Measurements from ENCODE around the gene RAP1GAP.

RAP1GAP gene

DNA sequence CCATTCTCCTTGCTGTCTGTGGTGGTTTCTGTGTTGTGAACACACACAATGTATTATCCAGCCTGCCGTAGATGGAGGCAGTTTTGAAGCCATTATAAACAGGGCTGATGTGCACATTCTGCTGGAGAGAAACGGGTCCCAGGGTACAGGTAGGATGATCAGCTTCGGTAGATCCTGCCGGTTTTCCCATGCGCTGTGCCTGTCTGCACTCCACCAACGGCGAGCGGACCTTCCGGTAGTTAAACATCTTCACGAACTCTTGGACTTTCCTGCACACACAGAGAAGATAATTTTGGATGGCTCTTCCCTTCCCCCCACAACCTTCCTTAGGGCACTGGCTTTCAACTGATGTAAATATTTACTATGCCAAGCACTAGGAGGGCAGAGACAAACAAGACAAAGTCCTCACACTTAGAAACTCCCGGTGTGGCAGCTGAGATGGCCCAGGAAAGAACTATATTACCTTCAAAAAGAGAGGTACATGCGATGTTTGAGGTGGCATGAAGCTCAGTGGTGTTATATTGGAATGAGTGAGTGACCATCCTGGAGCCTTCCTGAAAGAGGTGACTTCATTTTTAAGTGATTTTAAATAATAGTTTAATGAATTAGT, 118.2 kb downstream of the RAP1GAP start:
- H3K4me2 ChIP-seq (ENCODE audit: insufficient read depth, low read length) = no peak overlapping the region
- H3K36me3 ChIP-seq (ENCODE audit: insufficient read depth, low read length) = no peaks in the 10 kb centered on the region
- H4K20me1 ChIP-seq (ENCODE audit: insufficient read depth, low read length) = no peaks in the 10 kb centered on the region
- no peak overlapping the region for H3K27ac ChIP-seq (ENCODE audit: low read length)
- DNase-seq = no peak
- TF ChIP-seq, protein P1, sequence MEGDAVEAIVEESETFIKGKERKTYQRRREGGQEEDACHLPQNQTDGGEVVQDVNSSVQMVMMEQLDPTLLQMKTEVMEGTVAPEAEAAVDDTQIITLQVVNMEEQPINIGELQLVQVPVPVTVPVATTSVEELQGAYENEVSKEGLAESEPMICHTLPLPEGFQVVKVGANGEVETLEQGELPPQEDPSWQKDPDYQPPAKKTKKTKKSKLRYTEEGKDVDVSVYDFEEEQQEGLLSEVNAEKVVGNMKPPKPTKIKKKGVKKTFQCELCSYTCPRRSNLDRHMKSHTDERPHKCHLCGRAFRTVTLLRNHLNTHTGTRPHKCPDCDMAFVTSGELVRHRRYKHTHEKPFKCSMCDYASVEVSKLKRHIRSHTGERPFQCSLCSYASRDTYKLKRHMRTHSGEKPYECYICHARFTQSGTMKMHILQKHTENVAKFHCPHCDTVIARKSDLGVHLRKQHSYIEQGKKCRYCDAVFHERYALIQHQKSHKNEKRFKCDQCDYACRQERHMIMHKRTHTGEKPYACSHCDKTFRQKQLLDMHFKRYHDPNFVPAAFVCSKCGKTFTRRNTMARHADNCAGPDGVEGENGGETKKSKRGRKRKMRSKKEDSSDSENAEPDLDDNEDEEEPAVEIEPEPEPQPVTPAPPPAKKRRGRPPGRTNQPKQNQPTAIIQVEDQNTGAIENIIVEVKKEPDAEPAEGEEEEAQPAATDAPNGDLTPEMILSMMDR (IDR thresholded peaks at IDR 0.05; ENCODE audit: borderline replicate concordance, extremely low read depth, low read length, poor library complexity, severe bottlenecking) = no peak
- no peak for TF ChIP-seq EZH2 (IDR thresholded peaks at IDR 0.05; ENCODE audit: borderline replicate concordance, low read depth, low read length, severe bottlenecking)
- no peaks in the 10 kb centered on the region for H3K79me2 ChIP-seq (ENCODE audit: insufficient read depth, low read length)
- peaks cover 6% of the 10 kb centered on the region for H3K27me3 ChIP-seq (ENCODE audit: insufficient read depth, low read length, poor library complexity)
- H3K4me3 ChIP-seq (ENCODE audit: low read depth in 1 of 2, low read length in 2 of 2) = no peak overlapping the region
- no peak overlapping the region for H3K9ac ChIP-seq (ENCODE audit: low read depth, low read length)
- no peak for ATAC-seq (ENCODE audit: insufficient read depth, low read depth)
- no peaks in the 10 kb centered on the region for H3K9me3 ChIP-seq (ENCODE audit: insufficient read depth, low read length, severe bottlenecking)
- H2AFZ ChIP-seq (ENCODE audit: low read depth, low read length) = no peak overlapping the region
- no peaks in the 10 kb centered on the region for H3K4me1 ChIP-seq (ENCODE audit: insufficient read depth, low read length)

DNA sequence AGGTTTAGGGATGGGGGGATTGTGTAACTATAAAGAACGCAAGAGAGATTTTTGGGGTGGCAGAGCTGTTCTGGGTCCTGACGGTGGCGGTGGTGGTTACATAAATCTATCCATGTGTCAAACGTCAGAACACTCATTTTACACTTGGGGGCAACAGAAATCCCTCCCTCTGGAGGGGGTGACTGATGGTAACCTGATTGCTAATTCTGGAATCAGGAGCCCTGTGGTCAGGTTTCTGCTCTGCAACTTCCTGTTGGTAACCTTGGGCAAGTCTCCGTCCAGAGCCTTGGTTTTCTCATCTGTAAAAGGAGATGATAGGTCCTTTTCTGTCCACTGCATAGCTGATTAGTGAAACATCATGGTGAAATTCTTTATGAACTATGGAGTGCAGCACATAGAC, 119.1 kb downstream of the RAP1GAP start:
- TF ChIP-seq, protein P1 (IDR thresholded peaks at IDR 0.05; ENCODE audit: borderline replicate concordance, extremely low read depth, low read length, poor library complexity, severe bottlenecking) = no peak
- no peak for TF ChIP-seq EZH2 (IDR thresholded peaks at IDR 0.05; ENCODE audit: borderline replicate concordance, low read depth, low read length, severe bottlenecking)
- Histone ChIP-seq H2AFZ (ENCODE audit: low read depth, low read length) (no peak overlapping the region), H3K79me2 (ENCODE audit: insufficient read depth, low read length) (no peaks in the 10 kb centered on the region), H4K20me1 (ENCODE audit: insufficient read depth, low read length) (no peaks in the 10 kb centered on the region), H3K36me3 (ENCODE audit: insufficient read depth, low read length) (no peaks in the 10 kb centered on the region), H3K9ac (ENCODE audit: low read depth, low read length) (no peak overlapping the region), H3K4me3 (ENCODE audit: low read depth in 1 of 2, low read length in 2 of 2) (no peak overlapping the region), H3K27me3 (ENCODE audit: insufficient read depth, low read length, poor library complexity) (peaks cover 6% of the 10 kb centered on the region), H3K4me1 (ENCODE audit: insufficient read depth, low read length) (no peaks in the 10 kb centered on the region), H3K4me2 (ENCODE audit: insufficient read depth, low read length) (no peak overlapping the region), H3K9me3 (ENCODE audit: insufficient read depth, low read length, severe bottlenecking) (no peaks in the 10 kb centered on the region), H3K27ac (ENCODE audit: low read length) (no peak overlapping the region)
- no peak for DNase-seq
- ATAC-seq (ENCODE audit: insufficient read depth, low read depth) = no peak

DNA sequence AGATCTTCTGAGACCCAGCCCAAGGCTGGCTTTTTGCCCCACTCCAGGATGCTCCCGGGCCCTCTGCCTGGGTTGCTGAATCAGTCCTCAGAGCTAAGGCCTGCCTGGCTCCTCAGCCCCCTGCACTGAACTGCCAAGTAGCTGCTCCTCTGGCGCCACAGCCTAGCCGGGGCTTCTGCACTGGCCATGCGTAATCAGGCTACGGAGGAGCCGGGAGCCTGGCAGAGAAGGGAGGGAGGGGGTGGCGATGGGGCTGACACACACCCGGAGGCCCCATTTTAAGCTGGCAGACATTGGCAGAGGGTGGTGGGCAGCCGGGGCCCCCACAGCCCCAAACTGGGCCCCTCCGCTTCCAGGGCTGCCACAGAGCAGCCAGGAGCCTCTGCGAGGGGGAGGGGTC, 121.3 kb downstream of the RAP1GAP start:
- H3K79me2 ChIP-seq (ENCODE audit: insufficient read depth, low read length) = no peaks in the 10 kb centered on the region
- H3K4me1 ChIP-seq (ENCODE audit: insufficient read depth, low read length) = no peaks in the 10 kb centered on the region
- H4K20me1 ChIP-seq (ENCODE audit: insufficient read depth, low read length) = 0 out of 2 replicates have a peak, but pooled peaks cover 5% of the 10 kb centered on the region
- H3K4me3 ChIP-seq (ENCODE audit: low read depth in 1 of 2, low read length in 2 of 2) = no peak overlapping the region
- no peaks in the 10 kb centered on the region for H3K27me3 ChIP-seq (ENCODE audit: insufficient read depth, low read length, poor library complexity)
- ATAC-seq (ENCODE audit: insufficient read depth, low read depth) (no peak), DNase-seq (no peak)
- H2AFZ ChIP-seq (ENCODE audit: low read depth, low read length) = no peak overlapping the region
- H3K4me2 ChIP-seq (ENCODE audit: insufficient read depth, low read length) = no peak overlapping the region
- H3K9ac ChIP-seq (ENCODE audit: low read depth, low read length) = no peak overlapping the region
- no peaks in the 10 kb centered on the region for H3K36me3 ChIP-seq (ENCODE audit: insufficient read depth, low read length)
- no peaks in the 10 kb centered on the region for H3K9me3 ChIP-seq (ENCODE audit: insufficient read depth, low read length, severe bottlenecking)
- H3K27ac ChIP-seq (ENCODE audit: low read length) = no peak overlapping the region
- TF ChIP-seq EZH2 (IDR thresholded peaks at IDR 0.05; ENCODE audit: borderline replicate concordance, low read depth, low read length, severe bottlenecking) = no peak
- TF ChIP-seq, protein P1 (IDR thresholded peaks at IDR 0.05; ENCODE audit: borderline replicate concordance, extremely low read depth, low read length, poor library complexity, severe bottlenecking) = no peak
